Stimulated activated CD4-positive, alpha-beta T cell treated with anti-CD3 and anti-CD28 coated beads, Interleukin-15, amount 100 ng/mL, for 1 hour (primary cell): ENCODE data around the gene STIL.
"Not testable (repeated sequence)": the region's sequence is repeated elsewhere in the genome, so short reads cannot be mapped to it uniquely, and the experiment has no call there.

Source experiments
- DNase-seq, 2 donors: peaks; one replicate each; pipeline ENCODE4 v3.0.0-alpha.2; 2020; ENCODE audit warnings: low read depth in 1 of 2, low spot score in 1 of 2

The STIL gene

DNA sequence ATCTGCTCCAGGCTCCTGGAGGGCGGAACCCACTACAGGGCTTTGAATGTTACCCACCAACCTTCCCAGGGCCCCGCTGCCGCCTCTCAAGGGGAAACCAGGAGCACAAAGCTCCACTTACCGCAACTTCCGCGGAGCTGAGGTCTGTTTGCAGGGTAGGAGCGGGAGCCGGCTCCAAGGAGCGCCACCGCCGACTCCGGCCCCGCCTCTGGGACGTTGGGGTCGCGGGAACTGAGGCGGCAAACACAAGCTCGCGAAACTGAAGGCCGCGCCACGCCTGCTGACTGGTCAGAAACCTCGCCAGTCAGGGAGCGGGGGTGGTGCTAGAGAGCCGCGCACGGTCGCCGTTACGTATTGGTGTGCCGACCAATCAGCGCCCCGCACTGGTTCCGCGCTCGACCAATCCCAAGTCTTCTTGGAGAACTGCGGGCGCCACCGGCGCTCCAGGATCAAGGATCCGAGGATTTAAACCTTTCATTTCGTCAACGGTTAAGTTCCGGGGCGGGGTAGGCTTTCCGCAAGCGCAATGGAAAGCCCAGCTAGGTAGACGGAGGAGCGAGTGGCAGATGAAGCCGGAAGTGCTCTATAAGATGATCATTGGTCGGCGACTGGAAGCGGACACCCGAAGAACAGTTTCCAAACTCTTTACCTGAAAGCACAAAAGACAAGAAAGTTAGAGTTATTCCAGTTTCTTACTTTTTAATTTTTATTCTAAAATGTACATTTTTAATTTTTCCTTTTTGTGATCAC is at the start of gene STIL:
TSS of gene STIL (minus strand) at position 233 of the 750 bp plus-strand sequence. CDS start 3,828 bp downstream, outside the sequence.
- peak; percentile 90 to 91 for DNase-seq

DNA sequence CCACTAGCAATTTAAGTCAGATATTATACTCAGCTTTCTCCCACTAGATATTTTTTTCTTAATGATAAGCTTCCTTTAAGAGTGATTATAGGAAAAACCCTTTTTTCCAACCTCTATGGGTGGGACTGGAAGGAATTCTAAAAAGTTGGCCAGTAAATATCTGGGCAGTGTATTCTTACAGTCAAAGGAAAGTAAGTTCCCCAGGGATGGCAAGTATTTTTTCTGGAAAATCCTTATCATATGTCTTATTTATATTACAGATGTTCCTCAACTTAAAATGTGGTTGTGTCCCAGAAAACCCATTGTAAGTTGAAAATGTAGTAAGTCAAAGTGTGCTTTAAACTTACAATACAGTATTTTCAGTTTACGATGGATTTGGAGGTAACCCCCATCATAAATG is 48.9 kb upstream of the STIL start:
- DNase-seq = no peak

DNA sequence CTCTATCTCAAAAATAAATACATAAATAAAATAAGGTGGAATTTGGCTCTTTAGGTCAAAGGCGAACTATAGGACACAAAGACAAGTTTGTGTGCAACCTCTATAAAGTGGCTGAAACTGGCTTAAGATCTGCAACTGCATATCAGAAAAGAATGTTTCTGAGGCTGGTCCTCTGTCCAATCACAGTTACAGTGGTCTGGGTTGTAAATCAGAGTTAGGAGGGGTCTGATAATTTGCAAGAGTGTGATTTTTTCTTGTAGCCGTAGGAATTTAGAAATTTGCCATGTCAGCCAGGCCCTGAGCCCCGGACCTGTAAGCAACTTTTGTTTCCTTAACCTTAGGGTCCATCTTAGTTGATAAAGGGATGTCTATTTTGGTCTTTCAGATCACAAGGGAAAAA is 47.4 kb upstream of the STIL start:
- DNase-seq = no peak

- DNase-seq = no peak
Observed at GRCh38 chr1:47351305-47351704, 37.4 kb upstream of the STIL start.

- no peak for DNase-seq
Observed at GRCh38 chr1:47348246-47348645, 34.3 kb upstream of the STIL start.

DNA sequence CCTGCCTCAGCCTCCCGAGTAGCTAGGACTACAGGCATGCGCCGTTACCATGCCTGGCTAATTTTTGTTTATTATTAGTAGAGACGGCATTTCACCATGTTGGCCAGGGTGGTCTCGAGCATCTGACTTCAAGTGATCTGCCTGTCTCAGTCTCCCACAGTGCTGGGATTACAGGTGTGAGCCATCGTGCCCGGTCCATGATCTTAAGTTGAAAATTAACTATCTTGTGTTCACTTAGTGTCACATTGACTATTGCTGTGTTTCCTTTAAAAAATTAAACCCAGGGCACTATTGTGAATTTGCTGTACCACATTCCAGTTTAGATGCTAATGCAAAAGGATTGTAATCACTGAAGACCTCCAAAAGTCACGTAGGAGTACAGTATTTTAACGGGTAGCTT is 33.8 kb upstream of the STIL start:
- DNase-seq = no peak

DNA sequence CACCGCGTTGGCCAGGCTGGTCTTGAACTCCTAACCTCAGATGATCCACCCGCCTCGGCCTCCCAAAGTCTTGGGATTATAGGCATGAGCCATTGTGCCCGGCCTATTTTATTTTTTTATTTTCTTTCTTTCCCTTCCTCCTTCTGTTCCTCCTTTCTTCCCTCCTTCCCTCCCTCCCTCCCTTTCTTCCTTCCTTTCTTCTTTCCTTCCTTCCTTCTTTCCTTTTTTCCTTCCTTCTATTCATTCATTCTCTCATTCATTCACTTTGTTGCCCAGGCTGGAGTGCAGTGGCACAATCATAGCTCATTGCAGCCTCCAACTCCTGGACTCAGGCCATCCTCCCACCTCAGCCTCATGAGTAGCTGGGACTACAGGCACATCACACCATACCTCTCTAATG is 33.0 kb upstream of the STIL start:
- not testable (repeated sequence) for DNase-seq

GRCh38 chr1:47340227-47340626 is 26.3 kb upstream of the STIL start:
- DNase-seq = no peak

GRCh38 chr1:47338249-47339077 is 24.5 kb upstream of the STIL start:
- no peak for DNase-seq

DNA sequence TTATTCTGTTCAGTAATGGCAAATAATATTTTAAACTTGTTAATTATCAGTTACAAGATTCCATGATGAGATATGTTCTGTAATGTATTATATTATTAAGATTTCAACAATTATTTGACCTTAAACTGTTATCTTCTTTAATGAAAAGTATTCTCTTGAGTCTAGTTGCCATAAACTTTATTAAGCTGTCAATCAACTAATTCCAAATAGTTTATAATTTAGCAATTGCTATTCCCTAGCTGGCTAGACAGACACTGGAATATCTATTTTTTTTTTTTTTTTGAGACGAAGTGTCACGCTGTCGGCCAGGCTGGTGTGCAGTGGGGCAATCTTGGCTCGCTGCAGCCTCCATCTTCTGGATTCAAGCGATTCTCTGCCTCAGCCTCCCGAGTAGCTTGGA is 23.4 kb upstream of the STIL start:
- no peak for DNase-seq

DNA sequence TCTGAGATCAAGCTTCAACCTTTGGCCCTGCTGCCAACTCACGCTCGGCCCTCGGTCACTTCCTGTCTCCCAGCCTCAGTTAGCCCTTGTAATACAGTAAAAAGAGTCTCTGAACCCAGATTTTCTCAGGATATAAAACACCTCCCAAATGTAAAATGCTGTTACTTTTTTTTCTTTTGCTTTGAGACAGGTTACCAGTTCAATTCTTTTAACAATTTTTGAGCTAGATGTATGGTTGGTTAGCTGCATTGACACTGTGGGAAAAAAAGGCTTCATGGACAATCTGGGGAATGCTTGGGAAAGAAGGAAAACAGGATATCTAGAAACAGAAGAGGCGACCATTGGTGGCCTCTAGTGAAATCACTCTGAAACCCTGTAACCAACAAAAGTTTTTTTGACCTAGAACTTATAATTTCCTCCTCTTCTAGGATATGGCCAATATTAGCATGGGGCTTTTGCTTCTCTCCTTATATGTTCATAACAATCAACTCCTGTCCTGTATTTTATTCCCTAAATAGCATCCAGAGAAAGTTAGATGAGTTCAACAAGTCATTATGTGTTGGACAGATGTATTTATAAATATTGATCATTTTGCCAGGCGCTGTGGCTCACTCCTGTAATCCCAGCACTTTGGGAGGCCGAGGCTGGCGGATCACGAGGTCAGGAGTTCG is 21.0 kb upstream of the STIL start:
- DNase-seq = no peak

- peak; percentile 54 to 59 for DNase-seq
Observed at GRCh38 chr1:47333922-47334764, 20.2 kb upstream of the STIL start.

GRCh38 chr1:47333578-47333921 is 19.6 kb upstream of the STIL start, which contains the start of gene CMPK1:
Gene CMPK1, plus strand, starts transcription at chr1:47333790. Its CDS starts 156 bp downstream, at chr1:47333946.
- peak; percentile 54 to 63 for DNase-seq

- DNase-seq = no peak
Observed at GRCh38 chr1:47332779-47333577, 19.0 kb upstream of the STIL start.

DNA sequence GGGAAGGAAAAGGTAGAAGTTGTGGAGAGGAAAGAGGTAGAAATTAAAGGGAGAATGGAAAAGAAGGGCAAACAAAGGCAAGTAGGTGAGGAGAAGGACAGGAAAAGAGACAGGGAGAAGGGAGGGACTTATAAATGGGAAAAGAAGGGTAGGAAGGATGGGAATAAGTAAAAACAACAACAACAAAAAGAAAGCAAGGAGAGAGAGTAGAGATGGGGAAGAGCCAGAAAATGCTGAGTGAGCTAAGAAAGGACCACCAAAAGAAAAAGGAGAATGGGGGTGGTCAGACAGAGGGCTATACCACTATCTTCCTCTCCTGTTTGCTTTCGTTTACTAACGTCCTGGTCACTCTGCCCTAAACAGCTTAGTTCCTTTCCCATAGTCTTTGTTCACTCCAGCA is 17.9 kb upstream of the STIL start:
- DNase-seq = no peak

DNA sequence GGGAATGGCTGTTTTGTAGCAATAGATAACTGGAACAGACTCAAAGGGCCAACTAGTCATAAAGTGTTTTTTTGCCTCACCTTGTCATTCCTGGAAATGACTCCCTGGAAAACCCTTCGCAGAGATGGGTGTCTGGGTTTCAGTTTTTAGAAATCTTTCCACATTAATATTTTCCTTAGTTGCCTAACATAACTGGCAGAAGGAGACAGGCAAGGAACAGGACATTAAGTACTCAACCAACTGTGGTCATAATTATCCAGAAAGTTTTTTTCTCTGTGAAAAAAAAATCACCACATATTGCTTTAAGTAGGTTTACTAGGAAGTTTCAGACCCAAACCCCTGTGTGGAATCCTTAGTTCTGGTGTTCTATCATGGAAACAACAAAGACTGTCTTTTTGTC is 16.3 kb upstream of the STIL start:
- DNase-seq = no peak

- no peak for DNase-seq
Observed at GRCh38 chr1:47328992-47329391, 15.0 kb upstream of the STIL start.

- no peak for DNase-seq
Observed at GRCh38 chr1:47326271-47326670, 12.3 kb upstream of the STIL start.

- DNase-seq = no peak
Observed at GRCh38 chr1:47325528-47325927, 11.6 kb upstream of the STIL start.

DNA sequence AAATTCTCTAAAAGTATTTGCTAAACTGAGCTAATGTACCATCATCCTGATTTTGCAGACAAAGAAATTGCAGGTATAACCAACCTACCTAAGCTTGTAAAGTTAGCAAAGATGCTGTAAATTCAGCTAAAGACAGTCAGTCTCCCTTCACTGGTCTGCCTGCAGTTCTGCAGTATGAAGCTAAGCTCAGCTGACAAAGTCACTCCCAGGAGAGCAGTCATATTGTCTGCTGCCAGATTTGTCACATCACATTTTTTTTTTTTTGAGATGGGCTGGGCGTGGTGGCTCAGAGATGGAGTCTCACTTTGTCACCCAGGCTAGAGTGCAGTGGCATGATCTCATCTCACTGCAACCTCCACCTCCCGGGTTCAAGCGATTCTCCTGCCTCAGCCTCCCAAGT is 10.7 kb upstream of the STIL start:
- no peak for DNase-seq
